ENCODE measurements around the gene MPP2.
"Not testable (repeated sequence)": the region's sequence is repeated elsewhere in the genome, so short reads cannot be mapped to it uniquely, and the experiment has no call there.

Gene MPP2

GRCh38 chr17:43907425-43907981 lies at the start of gene MPP2:
TSS of gene MPP2 (minus strand) at chr17:43907536. CDS start at chr17:43904460, 3,076 bp downstream.
- DNase-seq = no peak

- DNase-seq = no peak
These were observed 48.9 kb upstream of the MPP2 start for GRCh38 chr17:43956222-43956621.

- no peak for DNase-seq
These were observed 46.4 kb upstream of the MPP2 start, which contains the start of gene PYY for GRCh38 chr17:43953746-43954145. TSS of gene PYY (minus strand) at chr17:43953940. CDS start at chr17:43953483, 457 bp downstream.

- no peak for DNase-seq
These were observed 45.7 kb upstream of the MPP2 start for GRCh38 chr17:43952724-43953666.

GRCh38 chr17:43952351-43952723 lies 45.0 kb upstream of the MPP2 start:
- DNase-seq = no peak

GRCh38 chr17:43951750-43952149 lies 44.4 kb upstream of the MPP2 start:
- DNase-seq = no peak

- no peak for DNase-seq
These were observed 43.2 kb upstream of the MPP2 start for GRCh38 chr17:43950554-43950953.

GRCh38 chr17:43949781-43950180 lies 42.4 kb upstream of the MPP2 start:
- DNase-seq = no peak

GRCh38 chr17:43946781-43947180 lies 39.4 kb upstream of the MPP2 start:
- no peak for DNase-seq

GRCh38 chr17:43945074-43945829 lies 37.9 kb upstream of the MPP2 start:
- no peak for DNase-seq

GRCh38 chr17:43942051-43942685 lies 34.8 kb upstream of the MPP2 start, which contains the start of gene PPY:
TSS of gene PPY (minus strand) at chr17:43942476. CDS start at chr17:43941654, 822 bp downstream.
- DNase-seq = no peak

GRCh38 chr17:43940630-43941029 lies 33.3 kb upstream of the MPP2 start:
- DNase-seq = no peak

GRCh38 chr17:43939886-43940285 lies 32.5 kb upstream of the MPP2 start:
- no peak for DNase-seq

- DNase-seq = not testable (repeated sequence)
These were observed 32.1 kb upstream of the MPP2 start for GRCh38 chr17:43939452-43939851.

GRCh38 chr17:43938838-43939182 lies 31.5 kb upstream of the MPP2 start:
- DNase-seq = no peak

- DNase-seq = no peak
These were observed 29.1 kb upstream of the MPP2 start for GRCh38 chr17:43936434-43936833.

- no peak for DNase-seq
These were observed 28.6 kb upstream of the MPP2 start for GRCh38 chr17:43935926-43936261.

GRCh38 chr17:43935204-43935925 lies 28.0 kb upstream of the MPP2 start:
- no peak for DNase-seq

- no peak for DNase-seq
These were observed 25.6 kb upstream of the MPP2 start for GRCh38 chr17:43932923-43933322.

- no peak for DNase-seq
These were observed 25.0 kb upstream of the MPP2 start for GRCh38 chr17:43932357-43932756.

GRCh38 chr17:43931062-43931571 lies 23.8 kb upstream of the MPP2 start:
- DNase-seq = no peak

- no peak for DNase-seq
These were observed 21.3 kb upstream of the MPP2 start for GRCh38 chr17:43928609-43929008.

All from bone marrow (tissue), 2 donors.